HG03457 (cell line): ENCODE measurements around the gene PSMB2.

Experiments
- ATAC-seq: cut with Tn5 transposase; IDR thresholded peaks from one replicate; pipeline ENCODE4 v1.9.1; 2021; ENCODE audit warnings: moderate number of reproducible peaks; ENCODE audit not compliant: unreplicated experiment

PSMB2 gene

GRCh38 chr1:35644204-35644603, 2.9 kb upstream of the PSMB2 start:
- no peak for ATAC-seq

- no peak for ATAC-seq
Observed at GRCh38 chr1:35642471-35642955, 1.2 kb upstream of the PSMB2 start.

GRCh38 chr1:35640380-35641232, 720 bp downstream of the PSMB2 start:
- no peak for ATAC-seq

GRCh38 chr1:35637401-35637809, 3.9 kb downstream of the PSMB2 start:
- ATAC-seq: no peak

GRCh38 chr1:35633547-35633946, 7.8 kb downstream of the PSMB2 start:
- ATAC-seq: no peak

GRCh38 chr1:35631396-35631795, 9.9 kb downstream of the PSMB2 start:
- ATAC-seq: no peak

- ATAC-seq: no peak
Observed at GRCh38 chr1:35629051-35629450, 12.3 kb downstream of the PSMB2 start.

GRCh38 chr1:35623832-35624231, 17.5 kb downstream of the PSMB2 start:
- ATAC-seq: no peak

- ATAC-seq: no peak
Observed at GRCh38 chr1:35622510-35623178, 18.7 kb downstream of the PSMB2 start.

GRCh38 chr1:35619237-35620121, 21.8 kb downstream of the PSMB2 start:
- ATAC-seq: no peak

- no peak for ATAC-seq
Observed at GRCh38 chr1:35615440-35615839, 25.9 kb downstream of the PSMB2 start.

GRCh38 chr1:35611655-35612054, 29.7 kb downstream of the PSMB2 start:
- no peak for ATAC-seq

- no peak for ATAC-seq
Observed at GRCh38 chr1:35605867-35606182, 35.5 kb downstream of the PSMB2 start.

GRCh38 chr1:35605071-35605866, 36.1 kb downstream of the PSMB2 start:
- ATAC-seq: no peak

- no peak for ATAC-seq
Observed at GRCh38 chr1:35603941-35604340, 37.4 kb downstream of the PSMB2 start.

GRCh38 chr1:35603468-35603867, 37.9 kb downstream of the PSMB2 start:
- no peak for ATAC-seq

- ATAC-seq: no peak
Observed at GRCh38 chr1:35600593-35600992, 40.7 kb downstream of the PSMB2 start.

GRCh38 chr1:35599411-35599810, 41.9 kb downstream of the PSMB2 start:
- ATAC-seq: no peak

GRCh38 chr1:35598895-35599294, 42.4 kb downstream of the PSMB2 start:
- no peak for ATAC-seq

- no peak for ATAC-seq
Observed at GRCh38 chr1:35597870-35598269, 43.5 kb downstream of the PSMB2 start.

- ATAC-seq: no peak
Observed at GRCh38 chr1:35595684-35596083, 45.6 kb downstream of the PSMB2 start.
